Posterior cingulate gyrus (tissue), 11 donors: ENCODE data around the gene THRB.
"Not testable (repeated sequence)": the region's sequence is repeated elsewhere in the genome, so short reads cannot be mapped to it uniquely, and the experiment has no call there.

Source experiments
- DNase-seq, 10 donors: peaks; one replicate each; pipeline versions ENCODE4 v3.0.0 to v3.0.0-alpha.2; 2020 to 2021; ENCODE audit warnings: mixed read lengths in 3 of 10
- intact Hi-C: fragments of 100-400 bp; cut with DNase I; formaldehyde crosslinking; loops from one replicate; pipeline ENCODE4 v1.15.1; 2023

The THRB gene

DNA sequence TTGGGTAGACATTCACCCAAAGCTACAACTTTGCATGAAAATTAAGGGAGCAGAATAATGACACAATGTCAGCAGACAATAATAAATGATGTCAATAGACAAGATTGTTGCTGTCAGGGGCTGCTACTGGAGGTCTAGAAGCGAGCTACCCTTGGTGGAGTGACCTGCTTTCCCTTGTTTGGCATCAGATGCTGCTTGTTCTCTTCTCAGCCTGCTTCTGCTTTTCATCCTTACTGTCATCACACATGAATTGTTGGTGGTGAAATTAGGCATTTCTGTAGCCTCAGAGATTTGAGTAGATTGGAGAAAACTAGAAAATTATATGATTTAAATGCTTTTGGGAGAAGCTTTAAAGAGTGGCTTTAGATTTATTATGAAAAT is 355.8 kb downstream of the THRB start:
- intact Hi-C loops: no loop called here
- DNase-seq: no peak

DNA sequence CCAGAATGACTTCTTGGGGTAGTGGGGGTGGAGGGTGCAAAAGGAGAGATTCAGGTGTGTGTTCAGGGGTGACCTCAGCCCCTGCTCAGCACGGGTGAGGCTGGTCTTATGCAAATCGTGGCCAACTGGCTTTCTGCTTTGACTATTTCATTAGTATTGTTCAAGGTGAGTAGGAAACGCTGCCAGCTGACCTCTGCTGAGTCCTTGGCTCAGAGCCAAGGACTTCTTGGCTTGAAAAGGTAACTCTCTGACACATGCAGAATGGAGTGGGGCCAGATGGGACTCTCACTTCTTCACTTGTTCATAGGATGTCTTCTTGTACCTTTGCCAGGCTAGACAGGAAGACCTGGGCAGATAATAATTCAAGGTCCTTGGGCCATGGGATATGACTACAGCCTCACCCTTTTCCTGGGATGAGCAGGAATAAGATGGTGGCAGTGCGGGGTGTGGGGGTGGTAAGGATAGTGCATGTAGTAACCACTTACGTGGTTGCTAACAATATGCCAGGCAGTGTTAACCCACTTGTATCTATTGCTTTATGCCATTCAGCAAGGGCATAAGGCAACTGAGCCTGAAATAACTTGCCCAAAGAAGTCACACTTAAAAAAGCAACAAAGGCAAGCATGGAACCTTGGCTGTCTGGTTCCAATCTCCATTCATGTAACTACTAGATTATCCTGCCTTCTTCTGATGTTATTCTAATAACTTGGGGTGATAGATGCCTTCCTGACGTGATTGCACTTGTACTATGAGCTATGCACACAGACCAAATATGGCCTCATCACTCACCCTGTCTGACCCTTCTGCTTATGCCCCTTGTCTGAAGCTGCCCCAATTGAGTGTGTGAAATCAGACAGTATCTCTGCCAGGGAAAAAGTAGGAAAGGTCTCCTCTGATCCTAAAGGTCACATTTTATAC is 356.4 kb downstream of the THRB start:
- intact Hi-C loops: no loop called here
- no peak for DNase-seq

DNA sequence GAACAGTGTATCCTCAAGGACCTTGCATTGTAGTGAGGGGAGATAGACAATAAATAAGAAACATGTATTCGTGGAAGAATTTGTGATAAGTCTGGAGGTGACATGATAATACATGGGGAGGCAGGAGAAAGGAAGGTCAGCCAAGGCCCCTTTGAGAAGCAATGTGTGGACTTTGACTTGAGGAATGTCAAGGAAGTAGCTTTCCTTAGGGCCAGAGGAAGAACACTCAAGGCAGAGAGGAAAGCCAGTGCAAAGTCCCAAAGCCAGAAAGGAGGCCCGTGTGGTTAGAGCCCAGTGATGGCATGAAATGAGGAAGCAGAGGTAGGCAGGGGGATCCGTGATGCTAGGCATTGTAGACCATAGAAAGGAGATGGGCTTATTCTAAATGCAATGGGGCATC is 357.3 kb downstream of the THRB start:
- DNase-seq: no peak
- intact Hi-C loops: no loop called here

DNA sequence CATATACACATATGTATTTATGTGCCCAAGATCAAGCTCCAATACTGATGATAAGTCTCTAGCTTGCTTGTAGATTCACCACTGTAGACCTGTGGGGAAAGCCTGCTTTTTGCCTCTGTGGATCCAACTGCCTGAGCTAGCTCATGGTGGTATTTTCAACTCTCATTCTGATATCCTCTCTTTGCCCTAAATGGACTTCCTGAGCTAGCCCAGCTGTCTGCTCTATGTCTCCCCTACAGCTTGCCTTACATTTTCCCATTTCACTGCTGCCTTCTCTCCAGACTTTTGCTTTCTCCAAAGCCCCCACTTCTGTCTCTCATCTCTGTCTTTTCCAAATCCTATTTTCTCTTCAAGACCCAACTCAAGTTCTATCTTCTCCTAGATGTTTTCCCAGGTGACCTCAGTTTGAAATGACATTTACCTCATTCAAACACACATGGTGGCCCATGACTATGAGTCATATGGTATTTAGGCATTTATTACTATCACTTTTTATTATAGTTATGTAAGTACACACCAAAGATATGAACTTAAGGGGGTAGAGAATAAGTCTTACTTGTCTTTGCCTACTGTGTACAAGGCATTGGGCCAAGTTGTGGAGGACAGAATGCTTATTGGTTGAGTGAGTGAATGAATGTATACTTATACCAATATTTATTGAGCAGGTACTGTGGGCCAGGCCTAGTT is 357.9 kb downstream of the THRB start:
- intact Hi-C loops: no loop called here
- DNase-seq: no peak

DNA sequence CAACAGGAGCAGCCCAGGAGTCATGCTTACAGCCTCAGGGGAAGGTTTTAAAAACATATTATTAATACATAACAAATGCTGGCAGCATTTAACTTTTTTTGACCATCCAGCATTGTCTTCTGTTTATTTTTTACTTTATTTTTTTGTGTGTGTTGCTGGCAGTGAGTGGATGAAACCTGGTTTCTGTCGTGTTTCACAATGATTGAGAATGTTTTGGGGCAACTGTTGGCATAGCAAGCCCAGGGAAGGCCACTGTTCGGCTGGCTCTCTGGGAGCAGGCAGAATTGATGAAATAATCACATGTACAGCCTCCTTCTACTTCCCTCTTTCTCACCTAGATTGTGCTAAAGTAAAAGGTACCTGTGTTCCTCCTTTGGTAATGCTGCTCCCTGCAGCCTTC is 359.4 kb downstream of the THRB start:
- no peak for DNase-seq
- intact Hi-C loops: no loop called here

DNA sequence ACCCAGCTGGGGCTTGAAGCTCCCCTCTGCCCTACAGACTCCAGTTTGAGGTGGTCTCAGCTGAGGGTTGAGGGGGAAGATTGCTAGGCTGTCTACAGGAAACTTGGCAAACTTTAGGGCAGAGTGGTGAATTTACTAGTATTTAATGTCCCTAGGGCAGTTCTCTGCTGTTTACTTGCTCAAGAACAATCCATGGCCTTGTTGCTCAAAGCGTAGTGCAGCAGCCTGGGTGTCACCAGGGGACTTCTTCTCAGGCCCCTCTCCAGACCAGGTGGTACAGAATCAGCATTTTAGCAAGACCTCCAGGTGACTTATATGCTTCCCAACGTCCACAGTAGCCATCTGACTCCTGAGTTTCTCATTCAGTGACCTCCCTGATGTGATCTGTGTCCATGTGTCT is 360.7 kb downstream of the THRB start:
- DNase-seq: no peak
- intact Hi-C loops: no loop called here

DNA sequence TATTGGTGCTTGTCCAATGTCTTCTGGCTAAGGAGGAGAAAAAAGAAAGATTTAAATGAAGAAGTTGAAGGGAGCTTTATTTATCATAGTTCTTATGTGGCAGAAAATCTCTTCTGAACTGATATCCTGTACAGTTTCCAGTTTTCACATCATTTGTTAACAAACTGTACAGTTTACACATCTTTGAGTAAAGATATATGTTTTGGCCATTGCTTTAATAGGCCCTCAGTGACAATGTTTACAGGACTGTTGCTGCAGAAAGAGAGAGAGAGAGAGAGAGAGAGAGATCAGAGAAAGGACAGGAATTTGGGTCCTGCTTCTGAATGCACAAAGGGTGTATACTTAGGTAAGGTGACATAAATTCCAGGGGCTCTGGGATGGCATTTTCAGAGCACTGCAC is 361.2 kb downstream of the THRB start:
- intact Hi-C loops: no loop called here
- DNase-seq: no peak

DNA sequence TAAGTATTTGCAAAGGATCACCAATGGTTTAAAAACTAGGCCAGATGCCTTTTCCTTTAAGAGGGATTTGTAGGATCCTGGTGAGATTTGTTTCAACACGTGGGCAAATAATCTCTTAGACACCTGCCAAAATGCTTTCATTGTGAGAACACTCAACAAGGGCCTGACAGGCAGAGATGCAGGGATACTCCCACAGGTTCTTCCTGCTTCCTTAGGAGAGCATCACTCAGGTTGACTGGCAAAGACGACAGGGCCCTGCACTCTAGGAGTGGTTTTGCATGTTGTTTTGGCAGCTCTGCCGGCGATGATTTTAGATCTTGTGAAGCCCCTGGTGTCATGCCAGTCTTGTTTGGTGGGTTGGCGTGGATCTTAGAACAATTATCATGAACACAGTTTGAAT is 365.1 kb downstream of the THRB start:
- intact Hi-C loops: no loop called here
- DNase-seq: peak in 1 of 10 donors; percentile 77

DNA sequence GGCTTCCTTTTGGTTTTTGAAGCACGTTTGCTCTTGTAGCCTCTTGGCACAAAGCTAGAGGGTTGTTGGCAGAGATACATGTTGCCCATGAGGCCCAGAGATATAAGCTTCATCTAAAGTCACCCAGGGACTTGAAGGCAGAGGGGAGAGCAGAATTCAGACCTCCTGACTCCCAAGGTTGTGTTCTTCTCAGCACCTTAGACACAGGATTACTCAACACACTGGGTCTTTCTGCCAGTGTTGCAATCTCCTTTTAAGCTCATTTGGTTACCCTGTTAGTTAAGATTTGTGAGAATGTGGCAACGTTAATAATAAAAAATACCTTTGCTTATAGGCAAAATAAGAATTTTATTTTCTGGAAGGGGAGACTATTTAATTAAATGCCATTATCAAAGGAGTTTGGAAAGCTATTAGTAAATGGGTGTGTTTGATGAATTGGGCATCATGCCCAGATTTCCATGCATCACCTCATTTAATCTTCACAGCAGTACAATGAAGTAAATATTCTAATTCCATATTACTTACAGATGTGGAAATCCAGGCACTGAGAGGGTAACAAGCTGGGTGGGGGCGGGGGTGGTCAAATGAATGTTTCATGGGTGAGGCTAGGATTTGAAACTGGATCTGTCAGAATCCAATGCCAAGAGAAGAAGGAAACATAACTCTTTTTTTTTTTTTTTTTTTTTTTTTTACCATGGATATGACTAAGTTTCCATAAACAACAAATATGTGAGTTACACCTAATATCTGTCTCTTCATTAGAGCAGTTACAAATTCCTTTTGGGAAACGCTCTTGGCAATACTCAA is 366.2 kb downstream of the THRB start:
- intact Hi-C loops: no loop called here
- DNase-seq: no peak

DNA sequence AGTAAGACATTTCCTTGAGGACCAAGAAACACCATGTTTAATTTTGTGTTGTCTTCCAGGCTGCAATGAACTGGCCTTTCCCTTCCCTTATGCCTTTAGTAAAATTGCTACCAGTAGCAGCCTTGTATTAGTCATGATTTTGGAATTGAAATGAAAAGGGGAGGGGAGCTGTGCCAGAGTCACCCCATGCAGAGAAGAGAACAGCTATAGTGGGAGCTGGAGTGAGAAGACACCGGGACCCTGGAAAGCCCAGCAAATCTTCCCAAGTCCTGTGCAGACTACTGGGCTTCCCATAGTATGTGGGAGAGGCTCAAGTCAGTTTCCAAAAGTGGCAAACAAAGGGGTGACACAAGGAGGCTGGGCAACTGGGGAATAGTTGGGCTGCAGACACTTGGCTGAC is 371.1 kb downstream of the THRB start:
- intact Hi-C loops: no loop called here
- no peak for DNase-seq

DNA sequence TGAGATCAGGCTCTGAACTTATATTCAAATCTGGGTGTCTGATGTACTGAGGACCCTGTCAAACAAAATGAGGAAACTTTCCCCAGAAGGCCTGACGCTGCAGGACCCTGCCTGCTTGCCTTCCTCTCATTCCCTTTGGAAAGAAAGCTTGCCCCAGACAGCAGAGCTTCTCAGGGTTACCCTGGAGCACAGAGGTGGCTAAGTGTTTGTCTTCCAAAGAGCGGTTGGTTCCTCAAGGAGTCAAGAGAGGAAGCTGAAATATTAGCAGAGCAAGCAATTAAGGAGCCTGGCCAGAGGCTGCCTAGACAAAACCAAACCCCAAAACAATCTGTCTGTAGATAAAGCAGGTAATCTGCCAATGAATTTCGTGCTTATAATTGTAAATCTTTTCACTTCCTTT is 374.2 kb downstream of the THRB start:
- intact Hi-C loops: no loop called here
- no peak for DNase-seq

DNA sequence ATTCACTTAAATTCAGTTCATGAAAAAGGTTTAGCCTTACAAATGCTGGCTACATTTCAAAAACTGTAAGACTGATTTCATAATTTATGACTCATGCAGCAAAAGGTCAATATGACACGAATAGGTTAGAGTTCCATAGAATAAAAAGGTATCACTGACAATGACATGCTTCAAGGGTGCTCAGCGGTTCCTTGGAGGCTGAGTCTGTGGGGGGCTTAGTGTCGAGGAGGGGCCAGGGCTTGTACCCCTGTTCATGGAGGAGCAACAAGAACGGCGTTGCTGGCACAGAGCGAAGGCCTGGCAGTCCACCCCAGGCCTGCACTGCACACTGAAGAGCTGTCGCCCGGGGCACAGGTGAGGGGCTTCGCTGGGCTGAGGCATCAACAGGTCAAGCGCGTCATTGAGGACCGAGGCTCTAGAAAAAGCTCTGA is 375.3 kb downstream of the THRB start:
- intact Hi-C loops: no loop called here
- no peak for DNase-seq

DNA sequence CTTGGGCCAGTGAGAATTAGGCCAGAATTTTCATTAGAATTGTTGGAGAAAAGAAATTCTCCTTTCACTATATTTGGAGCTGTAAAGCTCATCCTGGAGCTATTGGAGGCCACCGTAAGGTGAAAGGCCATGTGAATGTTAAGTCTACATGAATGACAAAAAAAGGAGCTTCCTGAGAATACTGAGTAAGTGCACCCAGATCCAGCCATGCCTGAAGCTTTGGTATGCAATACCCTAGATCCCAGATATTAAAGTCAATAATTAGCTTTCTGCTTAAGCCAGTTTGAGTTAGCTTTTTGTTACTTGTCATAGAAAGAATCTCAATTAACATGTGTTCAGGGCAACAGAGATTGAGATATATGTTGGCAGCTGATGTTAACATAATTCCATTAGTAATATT is 377.1 kb downstream of the THRB start:
- no peak for DNase-seq
- intact Hi-C loops: no loop called here

DNA sequence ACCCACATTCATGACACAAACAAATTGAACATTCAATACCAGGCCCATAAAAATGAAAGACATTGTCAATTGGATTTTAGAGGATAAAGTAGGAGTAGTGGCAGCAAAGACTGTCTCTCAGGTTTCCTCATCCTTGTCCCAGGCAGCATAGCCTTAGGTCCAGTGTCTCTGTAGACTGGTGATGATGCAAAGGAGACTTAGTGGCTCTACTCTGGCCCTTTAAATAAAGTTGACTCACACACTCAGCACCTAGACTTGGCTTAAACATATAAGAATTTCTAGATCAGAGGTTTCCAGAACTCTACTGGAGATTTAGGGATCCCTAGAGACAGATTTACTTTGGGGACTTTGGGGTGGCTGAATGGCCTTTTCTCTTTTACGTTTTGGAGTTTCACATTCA is 382.9 kb downstream of the THRB start:
- no peak for DNase-seq
- intact Hi-C loops: no loop called here

DNA sequence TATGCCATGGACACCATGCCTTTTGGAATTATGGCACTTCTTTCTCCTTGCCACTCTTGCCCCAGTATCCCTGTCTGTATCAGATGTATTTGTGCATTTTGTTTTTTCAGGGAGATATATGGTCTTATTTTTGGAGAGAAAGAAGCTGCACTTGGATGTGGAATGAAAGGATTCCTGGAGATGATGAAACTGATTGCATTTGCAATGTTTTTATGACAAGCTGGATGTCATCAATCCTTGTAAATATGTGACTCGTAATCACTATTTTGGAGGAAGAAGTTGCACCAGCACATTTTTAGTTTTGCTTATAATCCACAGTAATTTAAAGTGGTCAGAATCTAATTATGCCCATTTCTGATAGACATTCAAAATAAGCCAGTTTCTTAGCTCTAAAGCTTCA is 384.6 kb downstream of the THRB start:
- intact Hi-C loops: no loop called here
- DNase-seq: no peak

DNA sequence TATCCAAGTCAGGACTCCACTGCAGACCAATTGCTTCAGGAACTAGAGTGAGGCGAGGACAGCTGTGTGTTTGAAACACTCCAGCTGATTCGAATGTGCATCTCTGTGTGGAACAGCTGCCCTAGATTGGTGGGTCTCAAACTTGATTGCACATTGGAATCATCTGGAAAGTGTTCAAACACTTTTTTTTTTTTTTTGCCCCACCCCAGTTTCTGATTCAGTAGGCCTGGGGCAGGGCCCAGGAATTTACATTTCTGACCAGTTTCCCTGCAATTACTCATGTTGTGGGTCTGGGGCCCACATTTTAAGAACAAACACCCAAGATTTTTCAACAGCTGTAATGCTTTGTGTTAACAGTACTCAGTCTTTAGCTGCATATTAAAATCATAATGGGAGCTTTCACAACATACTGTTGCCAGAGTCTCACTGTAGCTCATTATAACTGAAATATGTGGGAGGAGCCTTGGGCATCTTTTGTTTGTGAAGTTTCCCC is 392.9 kb downstream of the THRB start:
- intact Hi-C loops: no loop called here
- no peak for DNase-seq

DNA sequence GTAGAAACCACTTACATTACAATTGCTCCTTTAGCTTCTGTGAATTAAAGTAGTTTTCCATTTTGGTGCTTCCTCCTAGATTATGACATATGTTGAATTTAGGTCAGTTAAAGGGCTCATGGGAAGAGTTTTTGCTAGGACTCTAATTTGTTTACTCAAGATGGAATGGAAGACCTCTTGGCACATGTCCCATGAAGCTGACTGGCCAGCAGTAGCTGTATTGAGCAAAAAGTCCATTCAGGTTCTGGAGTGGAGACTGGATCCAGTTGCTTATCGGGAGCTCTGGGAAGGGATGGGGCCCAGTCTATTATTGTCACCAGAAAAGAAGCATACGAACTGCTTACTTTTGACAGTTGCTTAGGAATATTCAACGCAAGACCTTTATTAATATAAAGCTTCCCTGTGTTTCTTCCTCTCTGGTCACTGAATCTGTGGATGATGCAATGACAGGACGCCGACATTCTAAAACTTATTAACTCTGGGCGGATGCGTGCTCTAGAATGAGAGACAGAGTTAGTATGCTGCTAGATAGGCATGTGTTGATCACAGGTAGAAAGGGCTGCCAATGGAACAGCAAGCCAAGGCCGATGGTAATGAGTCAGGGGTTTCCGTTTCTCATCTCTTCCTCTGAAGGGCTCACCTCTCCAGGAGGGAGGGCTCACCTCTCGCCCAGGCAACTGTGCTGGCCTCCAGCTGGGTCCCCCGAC is 393.8 kb downstream of the THRB start:
- DNase-seq: no peak
- intact Hi-C loops: no loop called here

DNA sequence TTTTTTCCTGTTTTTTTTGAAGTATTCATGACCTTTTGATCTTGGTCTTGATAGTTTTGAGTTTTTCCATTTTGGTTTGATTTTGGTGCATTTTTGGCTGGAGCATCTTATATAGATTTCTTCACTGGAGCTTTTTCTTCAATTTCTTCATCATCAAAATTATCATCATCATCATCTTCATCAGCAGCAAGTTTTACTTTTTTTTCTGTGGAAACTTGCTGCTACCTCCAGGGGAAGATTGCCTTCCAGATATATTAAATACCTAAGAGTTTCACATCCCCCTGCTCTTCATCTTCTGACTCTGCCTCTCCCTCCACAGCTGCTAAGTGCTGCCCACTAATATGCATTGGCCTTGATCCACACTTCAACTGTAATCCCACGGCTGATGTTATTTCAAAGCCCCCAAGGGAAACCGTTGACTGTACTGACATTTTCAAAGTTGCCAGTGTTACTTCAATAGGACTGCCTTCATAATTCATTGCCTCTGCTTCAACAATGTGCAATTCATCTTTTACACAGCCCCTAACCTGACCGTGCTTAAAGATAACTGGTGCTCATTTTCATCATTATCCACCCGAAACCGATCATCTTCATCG is 397.9 kb downstream of the THRB start:
- intact Hi-C loops: no loop called here

DNA sequence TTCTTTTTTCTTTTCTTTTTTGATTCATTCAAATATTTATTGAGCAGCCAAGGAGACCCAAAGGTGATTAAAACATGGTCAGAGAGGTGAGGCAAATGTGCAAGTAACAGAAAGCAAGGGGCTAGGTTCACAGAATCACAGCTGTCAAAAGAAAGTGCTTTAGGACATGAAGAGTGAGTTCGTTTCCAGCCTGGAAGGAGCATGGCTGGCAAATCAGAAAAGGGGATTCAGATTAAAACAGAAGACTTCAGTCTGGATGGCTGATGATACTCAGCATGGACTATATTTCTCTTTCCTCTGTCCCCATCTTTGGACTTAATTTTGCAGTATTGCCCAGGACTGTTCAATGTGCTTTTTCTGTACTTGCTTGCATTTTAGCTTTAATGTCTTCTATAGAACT is 398.4 kb downstream of the THRB start:
- intact Hi-C loops: no loop called here
- DNase-seq: no peak

More for the DNA sequence above, 397.9 kb downstream of the THRB start:
- no peak for DNase-seq

DNA sequence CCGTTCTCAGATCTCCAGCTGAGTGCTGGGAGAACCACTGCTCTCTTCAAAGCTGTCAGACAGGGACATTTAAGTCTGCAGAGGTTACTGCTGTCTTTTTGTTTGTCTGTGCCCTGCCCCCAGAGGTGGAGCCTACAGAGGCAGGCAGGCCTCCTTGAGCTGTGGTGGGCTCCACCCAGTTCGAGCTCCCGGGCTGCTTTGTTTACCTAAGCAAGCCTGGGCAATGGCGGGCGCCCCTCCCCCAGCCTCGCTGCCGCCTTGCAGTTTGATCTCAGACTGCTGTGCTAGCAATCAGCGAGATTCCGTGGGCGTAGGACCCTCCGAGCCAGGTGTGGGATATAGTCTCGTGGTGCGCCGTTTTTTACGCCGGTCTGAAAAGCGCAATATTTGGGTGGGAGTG is 399.8 kb downstream of the THRB start:
- DNase-seq, intact Hi-C loops: not testable (repeated sequence)
